ENCODE measurements around the gene RABEP1.

The RABEP1 gene

DNA sequence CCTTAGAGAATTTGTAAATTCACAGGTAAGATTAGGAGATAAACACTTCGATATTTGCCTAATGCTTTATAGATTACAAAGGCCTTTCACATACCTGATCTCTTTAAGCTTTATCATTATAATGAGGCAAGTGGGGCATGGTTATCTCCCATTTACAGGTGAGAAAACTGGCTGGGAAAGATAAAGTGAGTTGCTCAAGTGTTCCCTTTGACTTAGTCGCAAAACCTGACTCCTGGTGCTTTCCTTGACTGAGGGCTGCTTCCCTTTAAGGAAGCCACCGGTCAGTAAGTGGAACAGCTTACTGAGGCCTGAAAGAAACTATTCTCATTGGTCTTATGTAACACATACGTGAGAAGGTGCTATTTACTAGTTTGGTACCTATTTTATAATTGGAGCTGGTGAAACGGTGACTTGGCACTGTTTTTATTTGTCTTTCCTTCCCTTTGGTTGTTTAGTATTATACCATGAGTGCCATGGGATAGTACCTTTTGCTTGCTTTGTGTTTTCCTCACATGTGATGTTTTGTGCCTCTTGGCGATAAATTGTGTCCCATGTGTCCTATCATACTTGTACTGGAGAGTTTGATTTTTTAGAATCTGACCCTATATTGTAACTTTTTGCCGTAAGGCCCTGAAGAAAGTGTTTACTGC, 80.2 kb downstream of the RABEP1 start:
- H3K27ac Mint-ChIP-seq = no peak overlapping the region
- H3K4me1 Mint-ChIP-seq = no peaks in the 10 kb centered on the region
- no peaks in the 10 kb centered on the region for H3K27me3 Mint-ChIP-seq (ENCODE audit: low read depth)
- H3K9me3 Mint-ChIP-seq = no peaks in the 10 kb centered on the region
- TF ChIP-seq, protein P1, sequence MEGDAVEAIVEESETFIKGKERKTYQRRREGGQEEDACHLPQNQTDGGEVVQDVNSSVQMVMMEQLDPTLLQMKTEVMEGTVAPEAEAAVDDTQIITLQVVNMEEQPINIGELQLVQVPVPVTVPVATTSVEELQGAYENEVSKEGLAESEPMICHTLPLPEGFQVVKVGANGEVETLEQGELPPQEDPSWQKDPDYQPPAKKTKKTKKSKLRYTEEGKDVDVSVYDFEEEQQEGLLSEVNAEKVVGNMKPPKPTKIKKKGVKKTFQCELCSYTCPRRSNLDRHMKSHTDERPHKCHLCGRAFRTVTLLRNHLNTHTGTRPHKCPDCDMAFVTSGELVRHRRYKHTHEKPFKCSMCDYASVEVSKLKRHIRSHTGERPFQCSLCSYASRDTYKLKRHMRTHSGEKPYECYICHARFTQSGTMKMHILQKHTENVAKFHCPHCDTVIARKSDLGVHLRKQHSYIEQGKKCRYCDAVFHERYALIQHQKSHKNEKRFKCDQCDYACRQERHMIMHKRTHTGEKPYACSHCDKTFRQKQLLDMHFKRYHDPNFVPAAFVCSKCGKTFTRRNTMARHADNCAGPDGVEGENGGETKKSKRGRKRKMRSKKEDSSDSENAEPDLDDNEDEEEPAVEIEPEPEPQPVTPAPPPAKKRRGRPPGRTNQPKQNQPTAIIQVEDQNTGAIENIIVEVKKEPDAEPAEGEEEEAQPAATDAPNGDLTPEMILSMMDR (IDR thresholded peaks at IDR 0.05; ENCODE audit: unreplicated experiment in 3 of 3) = no peak
- H3K4me3 Mint-ChIP-seq = no peak overlapping the region
- peaks cover 58% of the 10 kb centered on the region for H3K36me3 Mint-ChIP-seq (ENCODE audit: low read depth)

DNA sequence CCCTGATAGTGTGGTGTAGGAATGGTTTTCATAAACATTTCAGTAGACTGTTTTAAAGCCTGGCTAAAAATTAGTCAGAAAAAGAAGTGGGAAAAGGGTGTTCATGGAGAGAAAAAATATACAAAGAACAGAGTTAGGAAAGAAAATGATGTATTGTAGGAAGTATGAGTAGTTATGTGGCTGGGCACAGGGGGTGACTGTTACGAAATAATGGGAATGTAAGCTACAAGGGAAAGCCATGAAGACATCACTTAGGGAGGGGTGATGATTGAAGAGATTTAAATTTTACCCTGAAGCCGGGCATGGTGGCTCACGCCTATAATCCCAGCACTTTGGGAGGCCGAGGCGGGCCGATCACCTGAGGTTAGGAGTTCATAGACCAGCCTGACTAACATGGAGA, 82.1 kb downstream of the RABEP1 start:
- no peaks in the 10 kb centered on the region for H3K9me3 Mint-ChIP-seq
- TF ChIP-seq, protein P1 (IDR thresholded peaks at IDR 0.05; ENCODE audit: unreplicated experiment in 3 of 3) = no peak
- H3K27ac Mint-ChIP-seq = no peak overlapping the region
- H3K4me1 Mint-ChIP-seq = peaks cover 6% of the 10 kb centered on the region
- no peak overlapping the region for H3K4me3 Mint-ChIP-seq
- H3K27me3 Mint-ChIP-seq (ENCODE audit: low read depth) = no peaks in the 10 kb centered on the region
- peaks cover 63% of the 10 kb centered on the region for H3K36me3 Mint-ChIP-seq (ENCODE audit: low read depth)

DNA sequence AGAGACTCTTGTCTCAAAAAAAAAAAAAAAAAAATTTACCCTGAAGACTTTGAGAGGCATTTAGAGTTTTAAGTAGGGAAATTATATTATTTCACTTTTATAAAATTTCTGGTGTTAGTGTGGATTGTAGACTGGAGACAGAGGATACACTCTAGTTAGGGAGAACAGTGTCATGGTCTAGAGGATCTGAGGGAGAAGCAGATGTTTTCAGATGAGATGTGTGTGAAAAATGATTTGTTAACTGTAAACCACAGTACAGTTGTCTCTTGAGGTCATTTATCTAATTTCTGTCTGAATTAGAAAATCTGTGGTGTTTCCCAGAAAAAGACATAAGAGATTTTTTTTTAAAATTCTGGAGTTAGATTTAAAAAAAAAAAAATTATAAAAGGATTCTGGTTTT, 82.6 kb downstream of the RABEP1 start:
- Mint-ChIP-seq H3K36me3 (ENCODE audit: low read depth) (peaks cover 64% of the 10 kb centered on the region), H3K4me1 (peaks cover 6% of the 10 kb centered on the region), H3K4me3 (no peak overlapping the region), H3K27me3 (ENCODE audit: low read depth) (no peaks in the 10 kb centered on the region), H3K9me3 (no peaks in the 10 kb centered on the region), H3K27ac (no peak overlapping the region)
- TF ChIP-seq, protein P1 (IDR thresholded peaks at IDR 0.05; ENCODE audit: unreplicated experiment in 3 of 3) = no peak

DNA sequence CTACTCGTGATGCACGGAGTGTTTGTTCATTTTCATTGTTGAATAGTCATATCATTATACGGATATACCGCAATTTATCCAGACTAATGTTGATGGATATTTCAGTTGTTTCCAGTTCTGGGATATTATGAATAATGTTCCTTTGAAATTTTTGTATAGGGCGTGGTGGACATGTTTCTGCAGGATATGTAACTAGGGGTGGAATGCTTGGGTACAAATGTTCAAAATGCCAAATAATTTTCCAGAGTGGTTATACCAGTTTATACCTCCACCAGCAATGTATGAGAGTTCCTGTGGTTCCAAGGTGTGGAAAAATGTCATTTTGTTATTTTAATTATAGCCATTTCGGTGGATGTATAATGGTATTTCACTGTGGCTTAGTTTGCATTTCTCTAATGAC, 83.7 kb downstream of the RABEP1 start:
- H3K4me1 Mint-ChIP-seq = peaks cover 6% of the 10 kb centered on the region
- H3K27ac Mint-ChIP-seq = no peak overlapping the region
- TF ChIP-seq, protein P1 (IDR thresholded peaks at IDR 0.05; ENCODE audit: unreplicated experiment in 3 of 3) = no peak
- H3K4me3 Mint-ChIP-seq = no peak overlapping the region
- no peaks in the 10 kb centered on the region for H3K27me3 Mint-ChIP-seq (ENCODE audit: low read depth)
- no peaks in the 10 kb centered on the region for H3K9me3 Mint-ChIP-seq
- H3K36me3 Mint-ChIP-seq (ENCODE audit: low read depth) = peaks cover 64% of the 10 kb centered on the region

DNA sequence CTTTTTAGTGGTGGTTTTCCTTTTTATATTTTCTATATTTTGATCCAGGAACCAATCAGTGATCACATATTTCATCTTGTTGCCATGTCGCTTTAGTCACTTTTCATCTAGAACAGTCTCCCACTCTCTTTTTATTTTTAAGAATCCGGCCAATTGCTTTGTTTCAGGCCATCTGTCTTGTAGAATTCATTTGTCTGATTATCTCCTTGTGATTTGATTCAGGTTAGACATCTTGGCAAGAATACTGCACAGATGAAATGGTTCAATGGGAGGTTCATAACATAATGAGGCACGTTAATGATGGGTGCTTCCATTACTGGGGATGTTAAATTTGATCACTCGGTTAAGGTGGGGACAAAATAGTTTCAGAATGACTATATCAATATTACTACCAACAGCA, 88.3 kb downstream of the RABEP1 start:
- Mint-ChIP-seq H3K27me3 (ENCODE audit: low read depth) (no peaks in the 10 kb centered on the region), H3K36me3 (ENCODE audit: low read depth) (peaks cover 62% of the 10 kb centered on the region), H3K4me1 (peaks cover 6% of the 10 kb centered on the region), H3K4me3 (no peak overlapping the region), H3K27ac (no peak overlapping the region), H3K9me3 (no peaks in the 10 kb centered on the region)
- TF ChIP-seq, protein P1 (IDR thresholded peaks at IDR 0.05; ENCODE audit: unreplicated experiment in 3 of 3) = no peak

DNA sequence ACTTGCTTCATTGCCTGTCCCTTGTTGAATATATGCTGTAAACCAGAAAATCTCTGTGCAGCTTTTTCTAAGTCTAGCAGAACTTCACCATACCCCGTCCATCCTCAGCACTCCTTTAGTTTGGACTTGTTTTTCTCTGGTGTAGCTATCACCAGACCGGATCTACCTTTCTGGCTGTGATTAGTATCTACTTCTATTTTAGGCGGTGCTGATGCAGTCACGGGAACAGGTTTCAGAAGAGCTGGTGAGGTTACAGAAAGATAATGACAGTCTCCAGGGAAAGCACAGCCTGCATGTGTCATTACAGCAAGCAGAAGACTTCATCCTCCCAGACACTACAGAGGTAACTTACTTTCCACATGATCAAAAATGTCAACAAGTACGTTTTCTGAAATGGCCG, 91.0 kb downstream of the RABEP1 start:
- TF ChIP-seq, protein P1 (IDR thresholded peaks at IDR 0.05; ENCODE audit: unreplicated experiment in 3 of 3) = no peak
- peaks cover 3% of the 10 kb centered on the region for H3K4me1 Mint-ChIP-seq

More for the DNA sequence above, 91.0 kb downstream of the RABEP1 start:
- Mint-ChIP-seq H3K9me3 (no peaks in the 10 kb centered on the region), H3K27me3 (ENCODE audit: low read depth) (no peaks in the 10 kb centered on the region), H3K36me3 (ENCODE audit: low read depth) (peaks cover 69% of the 10 kb centered on the region), H3K4me3 (no peak overlapping the region), H3K27ac (no peak overlapping the region)
